Anterior cingulate cortex (tissue), 58 donors: Measurements from ENCODE around the gene SLC26A6.

Experiments used
- DNase-seq, 58 donors: peaks; one replicate each; lab custom pipeline; 2025; lab: John Stamatoyannopoulos, UW

SLC26A6 gene

GRCh38 chr3:48581621-48582481 is 53.4 kb downstream of the SLC26A6 start:
- no peak for DNase-seq

- no peak for DNase-seq
Observed at GRCh38 chr3:48576647-48577046, 58.6 kb downstream of the SLC26A6 start.
